ENCODE data around the gene TRAPPC12. TPM values are rescaled to one million over a fixed set of nuclear protein-coding genes. Genes with fewer than 3 reads are reported as not detected.

The TRAPPC12 gene
- total RNA-seq, 4 donors from 2014 or later = 78.2 to 341 (median 183) TPM

- intact Hi-C loops (cut with DNase I; ENCODE audit: low total_unique reads) (no loop called here), in situ Hi-C loops (cut with MboI; ENCODE audit: low pct_ligation_motif_present in 1 of 4, low pct_unique_long_range_greater_than_20kb in 1 of 4, low sequenced_read_pairs in 3 of 4) (no loop called here)
- Histone ChIP-seq H3K27ac (no peak overlapping the region), H3K4me1 (peaks cover 0 to 8% (median 4%) of the 10 kb centered on the region in 4 donors), H3K27me3 (no peaks in the 10 kb centered on the region), H3K9me3 (no peaks in the 10 kb centered on the region), H3K4me3 (no peak overlapping the region), H3K36me3 (peaks cover 0 to 4% (median 0%) of the 10 kb centered on the region in 4 donors)
- TF ChIP-seq EP300 (IDR thresholded peaks at IDR 0.05; ENCODE audit: low read depth) (no peak), POLR2A (IDR thresholded peaks at IDR 0.05) (no peak), POLR2AphosphoS5 (IDR thresholded peaks at IDR 0.05) (no peak)
- TF ChIP-seq, protein P1, sequence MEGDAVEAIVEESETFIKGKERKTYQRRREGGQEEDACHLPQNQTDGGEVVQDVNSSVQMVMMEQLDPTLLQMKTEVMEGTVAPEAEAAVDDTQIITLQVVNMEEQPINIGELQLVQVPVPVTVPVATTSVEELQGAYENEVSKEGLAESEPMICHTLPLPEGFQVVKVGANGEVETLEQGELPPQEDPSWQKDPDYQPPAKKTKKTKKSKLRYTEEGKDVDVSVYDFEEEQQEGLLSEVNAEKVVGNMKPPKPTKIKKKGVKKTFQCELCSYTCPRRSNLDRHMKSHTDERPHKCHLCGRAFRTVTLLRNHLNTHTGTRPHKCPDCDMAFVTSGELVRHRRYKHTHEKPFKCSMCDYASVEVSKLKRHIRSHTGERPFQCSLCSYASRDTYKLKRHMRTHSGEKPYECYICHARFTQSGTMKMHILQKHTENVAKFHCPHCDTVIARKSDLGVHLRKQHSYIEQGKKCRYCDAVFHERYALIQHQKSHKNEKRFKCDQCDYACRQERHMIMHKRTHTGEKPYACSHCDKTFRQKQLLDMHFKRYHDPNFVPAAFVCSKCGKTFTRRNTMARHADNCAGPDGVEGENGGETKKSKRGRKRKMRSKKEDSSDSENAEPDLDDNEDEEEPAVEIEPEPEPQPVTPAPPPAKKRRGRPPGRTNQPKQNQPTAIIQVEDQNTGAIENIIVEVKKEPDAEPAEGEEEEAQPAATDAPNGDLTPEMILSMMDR (IDR thresholded peaks at IDR 0.05) = no peak
- no peak for DNase-seq
- 88 to 100% methylated on average over 1 to 19 of the region's 19 CpGs for WGBS, 2 donors (ENCODE audit: low coverage in 1 of 2)
Observed at GRCh38 chr2:3478846-3479385, 99.4 kb downstream of the TRAPPC12 start.

DNA sequence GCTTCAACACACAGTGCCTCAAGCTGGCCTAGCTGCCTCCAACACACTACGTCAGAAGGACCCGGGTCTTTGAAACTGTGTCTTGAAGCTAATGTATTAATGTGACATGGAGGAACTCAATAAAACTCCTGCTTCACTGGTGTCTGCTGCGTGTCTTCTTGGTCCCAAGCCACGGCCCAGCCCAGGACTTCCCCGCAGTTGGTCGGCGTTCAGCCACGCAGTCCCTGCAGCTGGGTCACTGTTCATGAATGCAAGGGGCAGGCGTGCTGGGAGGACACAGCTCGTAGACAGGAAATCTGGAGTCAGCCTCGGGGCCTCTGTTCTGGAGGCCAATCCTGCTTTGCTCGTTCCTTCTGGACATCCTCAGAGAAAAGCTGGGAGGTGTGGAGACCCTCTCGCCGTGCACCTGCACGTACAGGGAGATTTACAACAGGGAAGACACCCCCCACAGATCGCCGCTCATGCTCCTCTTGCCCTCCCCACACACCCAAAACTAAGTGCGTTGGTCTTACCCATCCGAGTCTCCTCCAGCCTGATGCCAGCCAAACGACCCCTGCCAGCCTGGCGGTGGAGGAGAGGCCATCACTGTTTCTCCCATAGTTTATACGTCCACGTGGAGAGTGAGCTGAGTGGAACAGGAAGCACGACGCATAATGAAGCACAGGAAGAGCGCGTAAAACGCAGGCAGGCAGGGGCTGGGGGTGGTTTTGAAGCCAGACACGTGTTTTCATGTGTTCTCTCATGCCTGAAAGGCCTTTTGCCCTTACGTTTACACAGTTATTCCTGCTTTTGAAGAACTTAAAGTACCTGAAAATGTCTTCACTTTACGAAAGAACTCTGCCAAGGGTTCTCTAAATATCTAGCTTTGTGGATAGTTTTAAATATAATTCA is 100.2 kb downstream of the TRAPPC12 start:
- H3K9me3 ChIP-seq = no peaks in the 10 kb centered on the region
- peak overlapping the region in 3 of 4 donors; percentile 30 to 57 (median 53) for H3K27ac ChIP-seq
- peaks cover 0 to 4% (median 0%) of the 10 kb centered on the region in 4 donors for H3K36me3 ChIP-seq
- TF ChIP-seq POLR2A (IDR thresholded peaks at IDR 0.05) (no peak), EP300 (IDR thresholded peaks at IDR 0.05; ENCODE audit: low read depth) (no peak), POLR2AphosphoS5 (IDR thresholded peaks at IDR 0.05) (no peak)
- TF ChIP-seq, protein P1 (IDR thresholded peaks at IDR 0.05) = no peak
- H3K4me1 ChIP-seq = peaks cover 0 to 8% (median 4%) of the 10 kb centered on the region in 4 donors
- intact Hi-C loops (cut with DNase I; ENCODE audit: low total_unique reads) (no loop called here), in situ Hi-C loops (cut with MboI; ENCODE audit: low pct_ligation_motif_present in 1 of 4, low pct_unique_long_range_greater_than_20kb in 1 of 4, low sequenced_read_pairs in 3 of 4) (no loop called here)
- no peak for DNase-seq
- 61 to 84% methylated on average over 3 to 31 of the region's 31 CpGs for WGBS, 2 donors (ENCODE audit: low coverage in 1 of 2)
- no peak overlapping the region for H3K4me3 ChIP-seq
- no peaks in the 10 kb centered on the region for H3K27me3 ChIP-seq

DNA sequence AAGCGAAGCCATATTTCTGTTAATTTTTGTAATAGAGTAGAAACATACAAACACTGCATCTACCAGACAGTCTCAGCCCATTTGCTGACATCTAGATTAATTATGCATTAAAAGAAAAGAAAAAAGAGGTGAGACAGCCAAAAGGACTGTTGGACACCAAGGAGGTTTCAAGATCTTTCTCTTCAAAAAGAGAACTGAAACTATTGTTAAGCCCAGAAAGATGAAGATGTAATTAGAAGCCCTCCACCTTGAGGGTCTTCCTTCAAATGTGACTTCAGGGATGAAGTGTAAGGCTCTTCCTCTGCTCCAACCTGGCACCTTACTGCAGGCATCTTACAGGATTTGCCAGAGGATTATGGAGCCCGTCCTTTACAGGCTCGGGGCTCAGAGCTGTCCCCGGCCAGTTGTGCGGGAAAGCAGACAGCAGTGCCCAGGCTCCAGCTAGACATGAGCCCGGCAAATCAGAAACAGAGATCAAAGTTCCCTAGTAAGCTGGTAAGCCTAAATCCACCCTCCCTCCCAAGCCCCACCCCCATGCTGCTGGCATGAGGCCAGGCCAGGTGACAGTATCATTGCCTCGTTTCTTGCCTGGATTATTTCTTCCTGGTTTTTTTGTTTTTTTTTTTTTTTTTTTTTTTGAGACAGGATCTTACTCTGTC is 101.0 kb downstream of the TRAPPC12 start:
- intact Hi-C loops (cut with DNase I; ENCODE audit: low total_unique reads) (no loop called here), in situ Hi-C loops (cut with MboI; ENCODE audit: low pct_ligation_motif_present in 1 of 4, low pct_unique_long_range_greater_than_20kb in 1 of 4, low sequenced_read_pairs in 3 of 4) (no loop called here)
- H3K36me3 ChIP-seq = peaks cover 0 to 4% (median 0%) of the 10 kb centered on the region in 4 donors
- WGBS, 2 donors (ENCODE audit: low coverage in 1 of 2) = 50 to 100% methylated on average over 1 to 3 of the region's 7 CpGs
- TF ChIP-seq, protein P1 (IDR thresholded peaks at IDR 0.05) = no peak
- TF ChIP-seq POLR2AphosphoS5 (IDR thresholded peaks at IDR 0.05) = peak in 2 of 3 donors; percentile 54 to 59
- peak; percentile 93 for DNase-seq
- H3K4me3 ChIP-seq = no peak overlapping the region
- no peaks in the 10 kb centered on the region for H3K27me3 ChIP-seq
- H3K4me1 ChIP-seq = peaks cover 0 to 8% (median 4%) of the 10 kb centered on the region in 4 donors
- no peaks in the 10 kb centered on the region for H3K9me3 ChIP-seq
- peak overlapping the region; percentile 30 to 57 (median 44) for H3K27ac ChIP-seq

DNA sequence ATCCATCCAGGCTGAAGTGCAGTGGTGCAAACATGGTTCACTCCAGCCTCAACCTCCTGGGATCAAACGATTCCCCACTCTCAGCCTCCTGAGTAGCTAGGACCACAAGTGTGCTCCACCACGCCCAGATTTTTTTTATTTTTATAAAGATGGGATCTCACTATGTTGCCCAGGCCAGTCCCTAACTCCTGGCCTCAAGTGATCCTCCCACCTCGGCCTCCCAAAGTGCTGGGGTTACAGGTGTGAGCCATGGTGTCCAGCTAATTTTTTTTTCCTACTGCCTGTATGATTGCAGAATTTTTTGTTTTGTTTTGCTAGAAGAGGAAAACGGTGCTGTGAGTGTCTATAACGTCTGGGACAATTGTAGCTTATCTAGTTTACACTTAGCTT is 101.5 kb downstream of the TRAPPC12 start:
- Histone ChIP-seq H3K27ac (peak overlapping the region in 2 of 4 donors; percentile 38 to 51), H3K36me3 (peaks cover 0 to 4% (median 0%) of the 10 kb centered on the region in 4 donors), H3K4me3 (no peak overlapping the region), H3K9me3 (no peaks in the 10 kb centered on the region), H3K4me1 (peaks cover 0 to 8% (median 4%) of the 10 kb centered on the region in 4 donors), H3K27me3 (no peaks in the 10 kb centered on the region)
- in situ Hi-C loops (cut with MboI; ENCODE audit: low pct_ligation_motif_present in 1 of 4, low pct_unique_long_range_greater_than_20kb in 1 of 4, low sequenced_read_pairs in 3 of 4) = no loop called here
- no peak for DNase-seq
- TF ChIP-seq POLR2AphosphoS5 (IDR thresholded peaks at IDR 0.05) (no peak), POLR2A (IDR thresholded peaks at IDR 0.05) (no peak), EP300 (IDR thresholded peaks at IDR 0.05; ENCODE audit: low read depth) (no peak)
- TF ChIP-seq, protein P1 (IDR thresholded peaks at IDR 0.05) = no peak
- WGBS, 2 donors (ENCODE audit: low coverage in 1 of 2) = 71 to 88% methylated on average over 2 to 5 of the region's 5 CpGs
- intact Hi-C loops (cut with DNase I; ENCODE audit: low total_unique reads) = no loop called here

All from transverse colon (tissue), 4 donors.